GM12878 (cell line): Measurements from ENCODE around the gene MPP7. TPM values are rescaled to one million over a fixed set of nuclear protein-coding genes. Genes with fewer than 3 reads are reported as not detected.

Experiments
- ATAC-seq: fragments of 200-7000 bp; cut with Tn5 transposase; 3 replicates; pipeline ENCODE4 v1.9.1; 2020; ENCODE audit warnings: mild to moderate bottlenecking, moderate library complexity
- BruUV-seq: library from RNA; stranded (reverse); fragments of 400-500 nt; replicated peaks from 2 replicates; lab custom pipeline; 2021; lab: Mats Ljungman, UMichigan
- CTCF ChIA-PET: fragments of 300-600 bp; sonication (Branson Sonifier 250); formaldehyde crosslinking; extraction: SDS; loops from one replicate; lab custom pipeline; 2021; ENCODE audit warnings: inconsistent platforms; lab: Yijun Ruan, JAX
- POLR2A ChIA-PET: fragments of 350-600 bp; formaldehyde crosslinking; extraction: SDS; loops from one replicate; lab custom pipeline; 2021; ENCODE audit warnings: inconsistent platforms; lab: Charles Lee
- RAD21 ChIA-PET: fragments of 300-600 bp; sonication (Branson Sonifier 250); formaldehyde crosslinking; loops from one replicate; lab custom pipeline; 2023; ENCODE audit warnings: antibody characterized with exemption; ENCODE audit not compliant: unreplicated experiment; lab: Charles Lee
- SMC1A ChIA-PET: fragments of 300-600 bp; sonication (Branson Sonifier 250); formaldehyde crosslinking; loops from one replicate; lab custom pipeline; 2023; ENCODE audit not compliant: unreplicated experiment, uncharacterized antibody; lab: Charles Lee
- DNase-seq: peaks from one replicate; pipeline ENCODE4 v3.0.0-alpha.2; 2011; ENCODE audit warnings: low read depth, low spot score
- FAIRE-seq: peaks from 3 replicates; lab custom pipeline; 2011; peaks lifted over from hg19 to GRCh38; lab: Jason Lieb, UNC
- H2AFZ ChIP-seq: 2 replicates; pipeline ENCODE4 v1.6.0; 2011; ENCODE audit warnings: low read depth, low read length, control low read depth; ENCODE audit not compliant: control insufficient read depth
- H3K27ac ChIP-seq: 2 replicates; pipeline ENCODE4 v1.5.1; 2011; ENCODE audit warnings: control low read depth; ENCODE audit not compliant: control insufficient read depth, insufficient read depth
- H3K27me3 ChIP-seq, 2 experiments: replicated peaks in 1 of 2; 2 replicates each; pipeline versions ENCODE4 v1.6.0 to v1.6.1; 2011; ENCODE audit warnings: low read length in 1 of 2; ENCODE audit not compliant: control insufficient read depth in 2 of 2, insufficient read depth in 2 of 2
- H3K36me3 ChIP-seq, 2 experiments: 2 replicates each; pipeline ENCODE4 v1.5.1; 2011; ENCODE audit warnings: low read length in 1 of 2; ENCODE audit not compliant: control insufficient read depth in 2 of 2, insufficient read depth in 2 of 2
- H3K4me1 ChIP-seq: 2 replicates; pipeline ENCODE4 v1.6.1; 2011; ENCODE audit warnings: mild to moderate bottlenecking, low read length, moderate library complexity, mixed read lengths; ENCODE audit not compliant: control insufficient read depth, insufficient read depth
- H3K4me2 ChIP-seq: 2 replicates; pipeline ENCODE4 v1.6.0; 2011; ENCODE audit warnings: control low read depth; ENCODE audit not compliant: control insufficient read depth, insufficient read depth
- H3K4me3 ChIP-seq: fragments of 200-600 bp; sonication (generic); 2 replicates; pipeline ENCODE4 v1.5.1; 2016
- H3K79me2 ChIP-seq: 2 replicates; pipeline ENCODE4 v1.6.0; 2011; ENCODE audit warnings: low read length; ENCODE audit not compliant: control insufficient read depth, insufficient read depth
- H3K9ac ChIP-seq: 2 replicates; pipeline ENCODE4 v1.8.0; 2011; ENCODE audit warnings: low read length, control low read depth, mixed read lengths; ENCODE audit not compliant: control insufficient read depth, insufficient read depth
- H3K9me3 ChIP-seq: replicated peaks from 3 replicates; pipeline ENCODE4 v1.5.1; 2011; ENCODE audit warnings: mild to moderate bottlenecking, low read length; ENCODE audit not compliant: control insufficient read depth, insufficient read depth
- H4K20me1 ChIP-seq: 2 replicates; pipeline ENCODE4 v1.6.0; 2011; ENCODE audit not compliant: control insufficient read depth, insufficient read depth
- CTCF ChIP-seq, 3 experiments: IDR thresholded peaks in 2 of 3; conservative IDR thresholded peaks in 1 of 3; 2 replicates each; pipeline ENCODE4 v1.5.1; 2011; ENCODE audit warnings: low read depth in 3 of 3, low read length in 3 of 3, mild to moderate bottlenecking in 3 of 3, control low read depth in 2 of 3, moderate library complexity in 2 of 3, inconsistent platforms in 1 of 3, mixed read lengths in 1 of 3; ENCODE audit not compliant: control insufficient read depth in 2 of 3, insufficient read depth in 1 of 3; ENCODE audit errors: extremely low read depth in 1 of 3
- EED ChIP-seq: sonication (generic); IDR thresholded peaks from 2 replicates; pipeline ENCODE4 v1.6.1; 2016; ENCODE audit warnings: antibody characterized with exemption, low read depth
- EGR1 ChIP-seq, 2 experiments: IDR thresholded peaks; 1 replicate in 1 of 2; 2 replicates in 1 of 2; pipeline ENCODE4 v1.6.1; 2011 to 2012; ENCODE audit warnings: low read depth in 2 of 2, low read length in 2 of 2, borderline replicate concordance in 1 of 2, mild to moderate bottlenecking in 1 of 2, moderate library complexity in 1 of 2
- ETV6 ChIP-seq, 2 experiments: fragments of 450-650 bp in 1 of 2; IDR thresholded peaks in 1 of 2; conservative IDR thresholded peaks in 1 of 2; 2 replicates each; pipeline ENCODE4 v1.6.1; 2014; ENCODE audit warnings: antibody characterized with exemption in 1 of 2, borderline replicate concordance in 1 of 2, low read depth in 1 of 2, mild to moderate bottlenecking in 1 of 2, moderate library complexity in 1 of 2
- HCFC1 ChIP-seq: fragments of 150-350 bp; IDR thresholded peaks from 2 replicates; pipeline ENCODE4 v1.6.1; 2014; ENCODE audit warnings: low read length
- IKZF2 ChIP-seq, 2 experiments: fragments of 450-650 bp; IDR thresholded peaks; 2 replicates each; pipeline ENCODE4 v1.6.1; 2017; ENCODE audit warnings: mild to moderate bottlenecking in 2 of 2, moderate library complexity in 2 of 2
- IRF4 ChIP-seq: IDR thresholded peaks from 2 replicates; pipeline ENCODE4 v1.6.1; 2011; ENCODE audit warnings: low read depth, low read length
- NR2F1 ChIP-seq: fragments of 450-650 bp; conservative IDR thresholded peaks from 2 replicates; pipeline ENCODE4 v1.6.1; 2017; ENCODE audit warnings: mild to moderate bottlenecking
- PML ChIP-seq: IDR thresholded peaks from 2 replicates; pipeline ENCODE4 v1.6.1; 2012; ENCODE audit warnings: low read length, inconsistent platforms
- RBBP5 ChIP-seq: fragments of 200-600 bp; sonication (generic); conservative IDR thresholded peaks from 2 replicates; pipeline ENCODE4 v1.6.1; 2016
- SPI1 ChIP-seq: IDR thresholded peaks from 2 replicates; pipeline ENCODE4 v1.6.1; 2011; ENCODE audit warnings: low read depth, mild to moderate bottlenecking, low read length, moderate library complexity, borderline replicate concordance; ENCODE audit not compliant: insufficient read depth
- USF2 ChIP-seq: IDR thresholded peaks from 2 replicates; pipeline ENCODE4 v1.6.1; 2011; ENCODE audit warnings: low read depth, low read length, improper control_type of control experiment, borderline replicate concordance
- ZBTB40 ChIP-seq: fragments of 450-650 bp; IDR thresholded peaks from 2 replicates; pipeline ENCODE4 v1.6.1; 2016; ENCODE audit warnings: mild to moderate bottlenecking, moderate library complexity, borderline replicate concordance
- WGBS: methylation state at CpG from one replicate; pipeline ENCODE4 v1.1.6; 2016; ENCODE audit warnings: low lambda C conversion rate; ENCODE audit not compliant: insufficient replicate concordance, insufficient coverage; ENCODE audit errors: missing lambda C conversion rate; 5-methylcytosine and 5-hydroxymethylcytosine counted together
- in situ Hi-C: fragments of 300-500 bp; cut with MboI; formaldehyde crosslinking; loops from 9 replicates; pipeline ENCODE4 v1.14.3; 2018; ENCODE audit warnings: mixed read lengths
- intact Hi-C: fragments of 100-400 bp; cut with micrococcal nuclease; formaldehyde crosslinking; loops from one replicate; pipeline ENCODE4 v1.14.2; 2022; ENCODE audit not compliant: unreplicated experiment
- polyA plus RNA-seq, 11 experiments: library from polyadenylated mRNA; depleted of rRNA in 4 of 11; unstranded in 6 of 11; stranded (reverse) in 5 of 11; fragments of >200 nt; fragmentation: Nextera tagmentation in 4 of 11; fragmentation: Illumina TruSeq in 1 of 11; extraction: Ambion mirVana in 4 of 11; extraction: Trizol in 1 of 11; gene quantifications; 1 replicate in 1 of 11; 2 replicates in 10 of 11; pipeline versions ENCODE4 v1.2.1 to v1.2.3, GENCODE V29; 2011 to 2016; ENCODE audit warnings: inconsistent platforms in 2 of 11, missing spikeins in 2 of 11, low read depth in 1 of 11
- total RNA-seq, 4 experiments: library from RNA; depleted of rRNA in 3 of 4; stranded (reverse); fragments of >200 nt in 3 of 4; fragmentation: Illumina TruSeq in 1 of 4; extraction: Trizol in 1 of 4; gene quantifications; 2 replicates each; pipeline versions ENCODE4 v1.2.1 to v1.2.3, GENCODE V29; 2013 to 2021

Gene MPP7
- total and polyA plus RNA-seq, 10 of the 15 experiments (the other 5 are each of a cell fraction or from before 2014, with no cell fraction given), result 0.01 to 0.15 (median 0.05) TPM; not detected in 2

GRCh38 chr10:28302638-28303488, at the start of gene MPP7 (continued):
- no peak for TF ChIP-seq EGR1 (IDR thresholded peaks at IDR 0.05; ENCODE audit: borderline replicate concordance in 1 of 2, low read depth in 2 of 2, low read length in 2 of 2)
- 0 out of 2 replicates have a peak, but pooled peaks have one; percentile 25 for TF ChIP-seq NR2F1
- TF ChIP-seq EED, result no peak

- H3K4me3 ChIP-seq, result no peak overlapping the region
- FAIRE-seq, result no peak
- ChIA-PET CTCF (interaction anchor here (0.8 to 1.0 kb wide), 2 partner anchors 9 to 14 kb away, joined by 3 to 4 read pairs; no protein-coding TSS in a partner anchor), SMC1A (interaction anchor here (1.8 kb wide), 1 partner anchor 47 kb away, joined by 4 read pairs; the partner anchor contains the start of gene MPP7), POLR2A (no interaction called here), RAD21 (no interaction called here)
- H3K4me2 ChIP-seq, result no peak overlapping the region
- H3K79me2 ChIP-seq, result no peaks in the 10 kb centered on the region
- intact Hi-C loops (no loop called here), in situ Hi-C loops (no loop called here)
- no peak for DNase-seq
- ATAC-seq, result no peak
- H3K27me3 ChIP-seq, result no peaks in the 10 kb centered on the region
- no peaks in the 10 kb centered on the region for H3K36me3 ChIP-seq
- BruUV-seq, result no TSS peak
- TF ChIP-seq ZBTB40 (no peak), USF2 (no peak), PML (no peak), SPI1 (no peak), ETV6 (conservative IDR thresholded peaks at IDR 0.05 in 1 of 2, IDR thresholded peaks at IDR 0.05 in 1 of 2; ENCODE audit: borderline replicate concordance in 1 of 2, low read depth in 1 of 2) (no peak), CTCF (IDR thresholded peaks at IDR 0.05 in 2 of 3, conservative IDR thresholded peaks at IDR 0.05 in 1 of 3; ENCODE audit: control insufficient read depth in 2 of 3, extremely low read depth in 1 of 3, insufficient read depth in 1 of 3, low read depth in 3 of 3, low read length in 3 of 3) (no peak), IRF4 (no peak), IKZF2 (IDR thresholded peaks at IDR 0.05) (no peak), HCFC1 (no peak), RBBP5 (no peak)
- no peaks in the 10 kb centered on the region; the same call in 2 of the 3 replicates for H3K9me3 ChIP-seq
- H3K27ac ChIP-seq, result no peak overlapping the region
- H3K4me1 ChIP-seq, result no peaks in the 10 kb centered on the region
- 32% methylated on average over 3 of the region's 3 CpGs for WGBS
- no peak overlapping the region for H2AFZ ChIP-seq
- H4K20me1 ChIP-seq, result no peaks in the 10 kb centered on the region
- no peak overlapping the region for H3K9ac ChIP-seq
Measured at GRCh38 chr10:28349892-28350291, 47.0 kb upstream of the MPP7 start.
